ENCODE data around the gene RSRC1.

- TF ChIP-seq POLR2A (IDR thresholded peaks at IDR 0.05), result no peak
- no peak for TF ChIP-seq CTCF (IDR thresholded peaks at IDR 0.05)
- TF ChIP-seq POLR2AphosphoS5 (IDR thresholded peaks at IDR 0.05), result no peak
These were observed 16.4 kb upstream of the RSRC1 start for GRCh38 chr3:158093526-158093925.
